Fibroblast of lung (primary cell): ENCODE measurements around the gene ATRN. TPM values are rescaled to one million over a fixed set of nuclear protein-coding genes. Genes with fewer than 3 reads are reported as not detected.
"Not testable (repeated sequence)": the region's sequence is repeated elsewhere in the genome, so short reads cannot be mapped to it uniquely, and the experiment has no call there.

Experiments used
- DNase-seq, 2 donors: peaks; one replicate each; pipeline versions ENCODE4 v3.0.0 to v3.0.0-alpha.2; 2010; ENCODE audit warnings: low read depth in 2 of 2
- H2AFZ ChIP-seq: 2 replicates; pipeline ENCODE4 v1.5.1; 2012; ENCODE audit warnings: low read length, control low read depth, inconsistent platforms
- H3K27ac ChIP-seq: 2 replicates; pipeline ENCODE4 v1.5.1; 2011; ENCODE audit warnings: low read length, control low read depth; ENCODE audit not compliant: insufficient read depth
- H3K27me3 ChIP-seq: 2 replicates; pipeline ENCODE4 v1.5.1; 2011; ENCODE audit warnings: mild to moderate bottlenecking, low read length; ENCODE audit not compliant: control insufficient read depth, insufficient read depth
- H3K36me3 ChIP-seq: 2 replicates; pipeline ENCODE4 v1.5.1; 2011; ENCODE audit warnings: low read length; ENCODE audit not compliant: control insufficient read depth, insufficient read depth
- H3K4me1 ChIP-seq: 2 replicates; pipeline ENCODE4 v1.5.1; 2011; ENCODE audit warnings: low read length; ENCODE audit not compliant: control insufficient read depth, insufficient read depth; ENCODE audit errors: extremely low read depth
- H3K4me2 ChIP-seq: 2 replicates; pipeline ENCODE4 v1.5.1; 2011; ENCODE audit warnings: low read length, control low read depth; ENCODE audit not compliant: insufficient read depth; ENCODE audit errors: extremely low read depth
- H3K4me3 ChIP-seq, 4 experiments: fragments of 200-600 bp in 1 of 4; sonication (generic) in 1 of 4; replicated peaks in 1 of 4; 2 replicates each; pipeline ENCODE4 v1.5.1; 2011 to 2016; ENCODE audit warnings: low read length in 4 of 4, low read depth in 3 of 4, mild to moderate bottlenecking in 3 of 4, control low read depth in 2 of 4, inconsistent platforms in 1 of 4, mixed read lengths in 1 of 4; ENCODE audit not compliant: insufficient read depth in 1 of 4; ENCODE audit errors: control extremely low read depth in 1 of 4
- H3K79me2 ChIP-seq: 2 replicates; pipeline ENCODE4 v1.5.1; 2012; ENCODE audit warnings: mild to moderate bottlenecking, low read length, inconsistent platforms; ENCODE audit not compliant: control insufficient read depth, insufficient read depth
- H3K9ac ChIP-seq: 2 replicates; pipeline ENCODE4 v1.5.1; 2011; ENCODE audit warnings: mild to moderate bottlenecking, low read length, control low read depth; ENCODE audit not compliant: insufficient read depth
- H3K9me3 ChIP-seq: 2 replicates; pipeline ENCODE4 v1.5.1; 2012; ENCODE audit warnings: low read depth, low read length; ENCODE audit not compliant: control insufficient read depth, insufficient read depth
- H4K20me1 ChIP-seq: 2 replicates; pipeline ENCODE4 v1.5.1; 2011; ENCODE audit warnings: low read length; ENCODE audit not compliant: control insufficient read depth, insufficient read depth; ENCODE audit errors: extremely low read depth
- CTCF ChIP-seq, 2 donors: IDR thresholded peaks in 1 of 2; conservative IDR thresholded peaks in 1 of 2; 1 replicate in 1 of 2; 2 replicates in 1 of 2; pipeline ENCODE4 v1.5.1; 2011 to 2012; ENCODE audit warnings: low read length in 2 of 2, control low read depth in 1 of 2, inconsistent platforms in 1 of 2, low read depth in 1 of 2, mild to moderate bottlenecking in 1 of 2
- EZH2 ChIP-seq: IDR thresholded peaks from 2 replicates; pipeline ENCODE4 v1.5.1; 2012; ENCODE audit warnings: low read length, control low read depth, mild to moderate bottlenecking; ENCODE audit errors: missing control alignments
- polyA plus RNA-seq, 2 donors: library from polyadenylated mRNA; depleted of rRNA in 1 of 2; stranded (reverse) in 1 of 2; unstranded in 1 of 2; fragments of >200 nt; gene quantifications; 2 replicates each; pipeline ENCODE4 v1.2.1, GENCODE V29; 2011 to 2012; ENCODE audit warnings: missing spikeins in 1 of 2
- total RNA-seq: library from RNA; depleted of rRNA; stranded (reverse); fragments of >200 nt; gene quantifications from 2 replicates; pipeline ENCODE4 v1.2.1, GENCODE V29; 2014

Gene ATRN
- total and polyA plus RNA-seq, 2 donors (not counting 1 experiment from before 2014, with no cell fraction given), result 30.6 to 48.8 TPM

GRCh38 chr20:3614466-3614865, 143.6 kb downstream of the ATRN start:
- no peaks in the 10 kb centered on the region for H4K20me1 ChIP-seq
- no peaks in the 10 kb centered on the region for H3K27me3 ChIP-seq
- H3K9me3 ChIP-seq, result no peaks in the 10 kb centered on the region
- H3K36me3 ChIP-seq, result no peaks in the 10 kb centered on the region
- H2AFZ ChIP-seq, result no peak overlapping the region
- DNase-seq, result peak; percentile 23 to 40
- no peaks in the 10 kb centered on the region for H3K79me2 ChIP-seq
- peak overlapping the region in 1 of 4 experiments; percentile 18 for H3K4me3 ChIP-seq
- no peak overlapping the region for H3K4me2 ChIP-seq
- peaks cover 2% of the 10 kb centered on the region for H3K4me1 ChIP-seq
- no peak overlapping the region for H3K9ac ChIP-seq
- no peak overlapping the region for H3K27ac ChIP-seq
- TF ChIP-seq CTCF (conservative IDR thresholded peaks at IDR 0.05 in 1 of 2, IDR thresholded peaks at IDR 0.05 in 1 of 2; ENCODE audit: low read depth in 1 of 2, low read length in 2 of 2) (no peak), EZH2 (no peak)

GRCh38 chr20:3615171-3615840, 144.5 kb downstream of the ATRN start:
- not testable (repeated sequence) for H3K36me3 ChIP-seq, H3K4me2 ChIP-seq, H3K9ac ChIP-seq, H3K27me3 ChIP-seq, H3K9me3 ChIP-seq, H4K20me1 ChIP-seq, H3K4me3 ChIP-seq, H3K27ac ChIP-seq, H3K79me2 ChIP-seq, H2AFZ ChIP-seq, H3K4me1 ChIP-seq
- DNase-seq, result peak in 1 of 2 donors; percentile 18

GRCh38 chr20:3616250-3616649, 145.4 kb downstream of the ATRN start:
- Histone ChIP-seq H3K4me2 (peak overlapping the region; percentile 40), H3K36me3 (no peaks in the 10 kb centered on the region), H3K4me1 (peaks cover 2% of the 10 kb centered on the region), H4K20me1 (no peaks in the 10 kb centered on the region), H3K27me3 (no peaks in the 10 kb centered on the region), H3K9me3 (no peaks in the 10 kb centered on the region), H3K4me3 (no peak overlapping the region), H3K27ac (no peak overlapping the region), H2AFZ (no peak overlapping the region), H3K79me2 (no peaks in the 10 kb centered on the region), H3K9ac (no peak overlapping the region)
- TF ChIP-seq CTCF (conservative IDR thresholded peaks at IDR 0.05 in 1 of 2, IDR thresholded peaks at IDR 0.05 in 1 of 2; ENCODE audit: low read depth in 1 of 2, low read length in 2 of 2) (no peak), EZH2 (no peak)
- peak; percentile 50 to 69 for DNase-seq
